PFSK-1 (cell line): Measurements from ENCODE around the gene TESK1.

Experiments
- FOXP2 ChIP-seq: optimal IDR thresholded peaks from 2 replicates; pipeline ENCODE3; 2011; ENCODE audit warnings: borderline replicate concordance, control low read depth, inconsistent platforms; ENCODE audit not compliant: insufficient read depth; ENCODE audit errors: extremely low read length, extremely low read depth
- POLR2AphosphoS5 ChIP-seq: IDR thresholded peaks from 2 replicates; pipeline ENCODE4 v1.6.1; 2012; ENCODE audit warnings: low read depth, mild to moderate bottlenecking, control low read depth, low read length, moderate library complexity
- SIN3A ChIP-seq: IDR thresholded peaks from 2 replicates; pipeline ENCODE4 v1.6.1; 2012; ENCODE audit warnings: mild to moderate bottlenecking, low read length, moderate library complexity, borderline replicate concordance; ENCODE audit not compliant: insufficient read depth
- TAF1 ChIP-seq: IDR thresholded peaks from 2 replicates; pipeline ENCODE4 v1.6.1; 2012; ENCODE audit warnings: low read length, control low read depth, borderline replicate concordance; ENCODE audit not compliant: insufficient read depth
- TF ChIP-seq, protein P1 (sequence below), 2 experiments: IDR thresholded peaks; 2 replicates each; pipeline versions ENCODE4 v1.6.1 to v1.8.0; 2011 to 2012; ENCODE audit warnings: low read depth in 2 of 2, low read length in 2 of 2, control low read depth in 1 of 2, inconsistent platforms in 1 of 2, mild to moderate bottlenecking in 1 of 2, moderate library complexity in 1 of 2; ENCODE audit not compliant: insufficient read depth in 1 of 2

The TESK1 gene

DNA sequence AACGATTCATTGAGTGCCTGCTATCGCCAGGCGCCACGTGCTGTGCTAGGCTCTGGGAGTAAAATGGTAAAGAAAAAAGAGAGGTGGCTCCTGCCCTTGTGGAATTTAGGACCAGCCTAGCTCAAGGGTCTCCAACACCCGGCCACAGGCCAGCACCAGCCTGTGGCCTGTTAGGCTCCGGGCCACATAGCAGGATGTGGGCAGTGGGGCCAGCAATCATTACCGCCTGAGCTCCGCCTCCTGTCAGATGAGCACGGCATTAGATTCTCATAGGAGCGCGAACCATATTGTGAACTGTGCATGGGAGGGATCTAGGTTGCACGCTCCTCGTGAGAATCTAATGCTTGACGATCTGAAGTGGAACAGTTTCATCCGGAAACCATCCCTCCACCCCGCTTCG, 51.3 kb downstream of the TESK1 start:
- TF ChIP-seq SIN3A: no peak
- TF ChIP-seq FOXP2: no peak
- no peak for TF ChIP-seq TAF1
- TF ChIP-seq, protein P1, sequence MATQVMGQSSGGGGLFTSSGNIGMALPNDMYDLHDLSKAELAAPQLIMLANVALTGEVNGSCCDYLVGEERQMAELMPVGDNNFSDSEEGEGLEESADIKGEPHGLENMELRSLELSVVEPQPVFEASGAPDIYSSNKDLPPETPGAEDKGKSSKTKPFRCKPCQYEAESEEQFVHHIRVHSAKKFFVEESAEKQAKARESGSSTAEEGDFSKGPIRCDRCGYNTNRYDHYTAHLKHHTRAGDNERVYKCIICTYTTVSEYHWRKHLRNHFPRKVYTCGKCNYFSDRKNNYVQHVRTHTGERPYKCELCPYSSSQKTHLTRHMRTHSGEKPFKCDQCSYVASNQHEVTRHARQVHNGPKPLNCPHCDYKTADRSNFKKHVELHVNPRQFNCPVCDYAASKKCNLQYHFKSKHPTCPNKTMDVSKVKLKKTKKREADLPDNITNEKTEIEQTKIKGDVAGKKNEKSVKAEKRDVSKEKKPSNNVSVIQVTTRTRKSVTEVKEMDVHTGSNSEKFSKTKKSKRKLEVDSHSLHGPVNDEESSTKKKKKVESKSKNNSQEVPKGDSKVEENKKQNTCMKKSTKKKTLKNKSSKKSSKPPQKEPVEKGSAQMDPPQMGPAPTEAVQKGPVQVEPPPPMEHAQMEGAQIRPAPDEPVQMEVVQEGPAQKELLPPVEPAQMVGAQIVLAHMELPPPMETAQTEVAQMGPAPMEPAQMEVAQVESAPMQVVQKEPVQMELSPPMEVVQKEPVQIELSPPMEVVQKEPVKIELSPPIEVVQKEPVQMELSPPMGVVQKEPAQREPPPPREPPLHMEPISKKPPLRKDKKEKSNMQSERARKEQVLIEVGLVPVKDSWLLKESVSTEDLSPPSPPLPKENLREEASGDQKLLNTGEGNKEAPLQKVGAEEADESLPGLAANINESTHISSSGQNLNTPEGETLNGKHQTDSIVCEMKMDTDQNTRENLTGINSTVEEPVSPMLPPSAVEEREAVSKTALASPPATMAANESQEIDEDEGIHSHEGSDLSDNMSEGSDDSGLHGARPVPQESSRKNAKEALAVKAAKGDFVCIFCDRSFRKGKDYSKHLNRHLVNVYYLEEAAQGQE (IDR thresholded peaks at IDR 0.05; ENCODE audit: insufficient read depth in 1 of 2, low read depth in 2 of 2, low read length in 2 of 2): no peak
- no peak for TF ChIP-seq POLR2AphosphoS5

DNA sequence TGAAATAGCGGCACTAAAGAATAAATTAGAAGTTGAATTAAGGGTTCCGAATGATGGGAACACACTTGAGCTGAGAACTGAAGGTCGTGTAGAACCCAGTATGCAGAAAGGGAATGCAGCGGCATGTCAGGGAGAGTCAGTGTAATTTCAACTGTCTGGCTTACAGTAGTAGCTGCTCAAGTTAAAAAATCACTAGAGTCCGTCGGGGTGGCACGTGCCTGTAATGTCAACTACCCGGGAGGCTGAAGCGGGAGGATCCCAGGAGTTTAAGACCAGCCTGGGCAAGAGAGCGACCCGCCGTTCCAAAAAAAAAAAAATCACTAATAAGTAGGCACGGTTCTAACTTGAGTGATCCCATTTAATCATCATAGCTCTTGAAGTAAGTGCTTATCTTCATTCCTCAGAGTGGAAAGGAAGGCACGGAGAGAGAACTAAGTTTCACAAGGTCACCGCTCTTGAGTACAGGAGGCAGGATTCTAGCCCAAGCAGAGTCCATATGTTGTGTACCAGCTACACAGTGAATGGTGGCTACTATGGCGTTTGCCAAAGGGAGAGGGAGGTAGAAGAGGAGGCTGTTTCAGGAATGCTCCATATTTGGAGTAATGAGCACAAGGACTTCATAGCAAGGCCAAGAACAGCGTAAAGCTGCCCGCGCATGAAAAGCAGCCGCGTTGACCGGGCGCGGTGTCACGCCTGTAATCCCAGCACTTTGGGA, 51.9 kb downstream of the TESK1 start:
- TF ChIP-seq POLR2AphosphoS5 (no peak), TAF1 (no peak), SIN3A (no peak), FOXP2 (no peak)
- TF ChIP-seq, protein P1 (IDR thresholded peaks at IDR 0.05; ENCODE audit: insufficient read depth in 1 of 2, low read depth in 2 of 2, low read length in 2 of 2): no peak

GRCh38 chr9:35657546-35658136, 52.6 kb downstream of the TESK1 start, which contains the start of gene RMRP:
RMRP (minus strand) TSS chr9:35658019.
- TF ChIP-seq FOXP2 (peak; percentile 92), SIN3A (peak; percentile 44; the same call in 1 of the 2 replicates), POLR2AphosphoS5 (no peak)

GRCh38 chr9:35658137-35658967, 53.3 kb downstream of the TESK1 start, which contains the start of gene CCDC107:
CCDC107 (plus strand) TSS chr9:35658292; CDS start chr9:35658380, 88 bp downstream.
- TF ChIP-seq POLR2AphosphoS5: peak; percentile 79
- TF ChIP-seq SIN3A: no peak
- TF ChIP-seq, protein P1 (IDR thresholded peaks at IDR 0.05; ENCODE audit: insufficient read depth in 1 of 2, low read depth in 2 of 2, low read length in 2 of 2): peak in 1 of 2 experiments; percentile 63; a peak in 2 of 4 replicates
- TF ChIP-seq FOXP2: peak; percentile 60
- peak; percentile 79; the same call in 1 of the 2 replicates for TF ChIP-seq TAF1

GRCh38 chr9:35658968-35659220, 53.8 kb downstream of the TESK1 start:
- TF ChIP-seq FOXP2 (no peak), TAF1 (no peak), POLR2AphosphoS5 (no peak), SIN3A (no peak)
- TF ChIP-seq, protein P1 (IDR thresholded peaks at IDR 0.05; ENCODE audit: insufficient read depth in 1 of 2, low read depth in 2 of 2, low read length in 2 of 2): no peak
